ENCODE data around the gene ALOX12B.
"Not testable (repeated sequence)": the region's sequence is repeated elsewhere in the genome, so short reads cannot be mapped to it uniquely, and the experiment has no call there.

The ALOX12B gene

DNA sequence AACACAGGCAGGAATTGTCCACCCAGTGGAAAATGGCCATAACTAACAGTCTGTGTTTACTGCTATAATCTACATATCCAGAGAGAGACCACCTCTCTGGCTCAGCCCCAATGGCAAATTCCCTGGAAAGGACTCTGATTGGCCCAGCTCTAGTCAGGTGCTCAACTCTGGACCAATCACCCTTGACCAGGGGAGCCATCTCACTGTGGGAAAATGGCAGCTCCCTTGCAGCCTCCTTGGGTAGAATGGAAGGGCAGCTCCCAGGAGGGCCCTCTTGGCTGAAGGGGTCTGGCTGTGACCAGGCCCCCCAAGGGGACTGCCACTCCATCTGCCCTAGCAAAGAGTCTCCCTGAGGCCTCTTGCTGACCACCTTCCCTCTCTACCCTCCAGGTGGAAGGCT, 45.5 kb downstream of the ALOX12B start:
- DNase-seq: no peak

DNA sequence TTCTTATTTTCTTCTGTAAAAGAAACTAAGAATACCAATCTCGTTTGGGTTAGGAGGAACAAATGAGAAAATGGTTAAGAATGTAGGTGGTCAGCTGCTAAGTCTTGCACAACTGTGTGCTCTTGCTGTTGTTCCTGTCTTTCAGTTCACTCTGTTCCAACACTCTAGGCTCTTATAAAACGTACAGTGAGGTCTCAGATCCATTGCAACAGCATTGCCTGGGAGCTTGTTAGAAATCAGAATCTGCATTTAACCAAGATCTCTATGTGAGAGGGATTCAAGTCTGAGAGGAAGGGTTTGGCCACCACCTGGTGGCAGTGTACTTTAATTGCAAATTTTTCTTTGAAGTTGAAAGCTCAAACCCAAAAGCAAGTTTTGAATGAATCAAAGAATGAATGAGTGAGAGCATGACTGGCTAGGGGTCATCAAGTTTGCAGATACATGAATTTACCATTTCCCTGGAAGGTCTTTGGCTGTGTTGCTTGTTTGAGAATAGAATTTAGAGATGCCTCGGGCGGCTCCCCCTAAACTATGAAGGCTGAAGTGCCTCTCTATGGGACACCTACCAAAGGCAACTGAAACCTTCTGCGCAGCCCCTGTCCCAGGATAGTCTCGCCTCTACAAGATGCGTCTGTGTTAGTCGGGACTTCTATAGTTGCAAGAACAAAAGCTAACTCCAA, 46.1 kb downstream of the ALOX12B start:
- no peak for DNase-seq

DNA sequence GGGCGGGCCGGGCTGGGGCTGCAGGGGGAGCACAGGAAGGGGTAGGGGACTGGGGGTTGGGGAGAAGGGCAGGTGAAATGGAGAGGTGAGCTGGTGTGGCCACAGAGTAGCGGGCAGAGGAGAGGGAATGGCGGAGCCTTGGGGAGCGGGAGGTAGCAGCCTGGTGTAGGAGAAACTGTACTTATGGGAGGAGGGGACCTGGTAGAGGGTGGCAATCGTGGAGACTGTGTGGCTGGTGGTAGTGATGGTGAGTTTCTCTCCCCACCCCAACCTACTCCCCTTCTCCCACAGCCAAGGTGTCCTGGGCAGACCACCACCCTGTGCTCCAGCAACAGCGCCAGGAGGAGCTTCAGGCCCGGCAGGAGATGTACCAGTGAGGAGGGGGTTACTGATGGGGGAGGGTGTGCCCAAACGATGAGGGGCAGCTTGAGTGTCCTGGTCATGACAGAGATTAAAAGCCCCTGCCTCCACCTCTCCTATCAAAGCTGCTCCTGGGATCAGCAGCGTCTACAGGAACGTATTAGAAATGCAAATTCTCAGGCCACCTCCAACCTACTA, 47.8 kb downstream of the ALOX12B start:
- DNase-seq: no peak

DNA sequence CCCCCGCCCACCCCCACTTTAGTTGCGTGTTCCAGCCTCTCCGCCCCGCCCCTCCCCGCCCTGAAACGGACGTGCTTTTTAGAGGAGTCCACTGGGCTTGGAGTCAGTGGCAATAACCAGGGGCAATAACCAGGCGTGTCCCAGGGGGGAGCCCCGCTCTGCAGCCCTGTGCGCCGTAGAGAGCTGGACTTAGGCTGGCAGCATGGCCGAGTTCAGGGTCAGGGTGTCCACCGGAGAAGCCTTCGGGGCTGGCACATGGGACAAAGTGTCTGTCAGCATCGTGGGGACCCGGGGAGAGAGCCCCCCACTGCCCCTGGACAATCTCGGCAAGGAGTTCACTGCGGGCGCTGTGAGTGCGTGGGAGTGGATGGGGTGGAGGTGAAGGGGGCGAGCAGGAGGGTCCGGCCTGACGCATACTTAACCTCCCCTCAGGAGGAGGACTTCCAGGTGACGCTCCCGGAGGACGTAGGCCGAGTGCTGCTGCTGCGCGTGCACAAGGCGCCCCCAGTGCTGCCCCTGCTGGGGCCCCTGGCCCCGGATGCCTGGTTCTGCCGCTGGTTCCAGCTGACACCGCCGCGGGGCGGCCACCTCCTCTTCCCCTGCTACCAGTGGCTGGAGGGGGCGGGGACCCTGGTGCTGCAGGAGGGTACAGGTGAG, 48.4 kb downstream of the ALOX12B start, which contains the start of gene ALOX15B:
Gene ALOX15B, plus strand, starts transcription at position 106 of the 657 bp plus-strand sequence. Its CDS starts 97 bp downstream, at position 203.
- no peak for DNase-seq

DNA sequence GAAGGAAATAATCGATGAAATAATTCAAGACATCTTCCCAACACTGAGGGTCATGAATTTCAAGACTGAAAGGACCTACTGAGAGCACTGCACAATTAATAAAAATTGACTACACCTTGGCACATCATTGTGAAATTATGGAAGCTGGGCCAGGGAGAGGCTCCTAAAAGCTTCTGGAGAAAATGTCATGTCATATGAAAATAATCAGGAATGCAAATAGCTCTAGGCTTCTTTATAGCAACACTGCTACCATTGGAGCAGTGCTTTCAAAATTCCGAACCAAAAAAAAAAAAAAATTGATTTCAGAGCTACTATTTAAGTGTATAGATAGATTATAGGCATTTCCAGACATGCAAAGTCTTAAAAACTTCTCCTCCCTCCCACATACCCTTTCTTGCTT, 55.1 kb downstream of the ALOX12B start:
- no peak for DNase-seq

DNA sequence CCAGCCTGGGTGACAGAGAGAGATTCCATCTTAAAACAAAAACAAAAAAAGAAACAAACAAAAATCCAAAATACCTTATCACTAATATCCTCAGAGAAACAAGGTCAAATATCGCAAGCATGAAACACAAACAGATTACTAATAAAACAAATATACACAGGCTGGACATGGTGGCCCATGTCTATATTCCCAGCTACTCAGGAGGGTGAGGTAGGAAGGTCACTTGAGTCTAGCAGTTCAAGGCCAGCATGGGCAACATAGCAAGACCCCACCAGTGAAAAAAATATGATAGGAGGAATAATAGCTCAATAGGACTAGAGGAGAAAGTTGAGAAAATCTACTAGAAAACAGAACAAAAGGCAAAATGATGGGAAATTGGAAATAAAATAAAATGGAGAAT, 55.6 kb downstream of the ALOX12B start:
- DNase-seq: no peak

DNA sequence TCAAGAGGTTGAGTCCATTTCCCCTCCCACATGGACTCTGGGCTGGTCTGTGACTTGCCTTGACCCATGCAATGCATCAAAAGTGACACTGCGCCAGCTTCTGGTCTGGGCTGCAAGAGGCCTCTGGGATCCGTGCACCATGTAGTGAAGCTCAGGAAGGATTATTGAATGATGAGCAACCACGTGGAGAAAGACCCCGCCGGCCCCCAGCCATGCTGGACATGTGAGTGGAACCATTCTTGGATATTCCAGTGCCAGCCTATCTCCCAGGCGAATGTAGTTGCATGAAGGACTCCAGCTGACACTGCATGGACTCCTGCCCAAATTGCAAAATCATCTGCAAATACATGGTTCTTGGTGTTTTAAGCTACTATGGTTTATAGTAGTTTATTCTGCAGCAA, 56.3 kb downstream of the ALOX12B start:
- DNase-seq: no peak

DNA sequence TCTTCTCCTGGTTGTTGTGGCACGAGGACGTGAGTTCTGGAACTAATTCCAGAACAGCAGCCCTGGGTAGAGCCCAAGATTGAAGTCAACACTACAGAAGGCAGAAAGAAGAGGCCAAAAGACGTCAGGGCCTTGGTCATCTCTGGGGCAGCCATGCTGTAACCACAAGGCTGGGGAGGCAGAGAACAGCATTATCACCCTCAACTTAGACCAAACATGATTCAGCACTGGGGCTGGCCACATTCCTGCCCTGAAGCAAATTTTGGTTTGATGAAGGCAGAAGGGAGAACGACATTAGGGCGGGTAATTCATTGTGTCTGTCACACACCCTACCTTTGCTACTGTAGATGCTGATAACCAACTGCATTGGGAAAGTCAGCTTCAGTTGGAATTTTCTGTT, 58.4 kb downstream of the ALOX12B start:
- no peak for DNase-seq

DNA sequence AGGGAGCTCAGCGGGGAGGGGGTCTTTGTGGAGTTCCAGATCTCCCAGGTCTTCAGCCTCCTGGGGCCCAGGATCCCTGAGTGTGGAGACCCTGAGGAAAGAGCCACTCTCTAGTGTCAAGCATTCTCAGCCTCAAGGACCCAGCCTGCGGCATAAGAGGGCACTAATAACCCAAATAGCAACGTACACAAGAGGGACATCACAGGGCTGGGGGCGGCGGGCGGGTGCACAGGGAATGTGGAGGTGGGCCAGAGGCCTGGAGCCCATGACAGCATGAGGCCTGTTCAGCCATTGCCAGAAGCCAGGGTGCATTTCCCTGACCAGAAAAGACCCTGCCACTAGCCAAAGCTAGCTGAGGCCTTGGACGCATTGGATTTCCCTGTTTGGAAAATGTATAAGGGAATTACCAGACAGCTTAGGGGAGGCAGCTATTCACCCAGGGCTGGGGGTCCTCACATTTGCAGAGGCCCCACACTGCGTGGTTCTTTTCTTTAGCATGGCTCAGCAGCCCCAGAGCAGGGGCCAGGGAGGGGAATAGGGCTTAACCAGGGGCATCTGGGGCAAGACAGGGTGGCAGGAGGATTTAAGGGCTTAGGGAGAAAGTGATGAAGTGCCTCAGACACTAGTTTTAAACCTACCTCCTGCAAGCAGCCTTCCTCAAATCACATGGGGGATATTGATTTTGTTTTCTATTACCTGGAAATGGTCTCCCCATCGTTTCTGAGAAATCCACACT, 62.2 kb downstream of the ALOX12B start:
- DNase-seq: no peak

DNA sequence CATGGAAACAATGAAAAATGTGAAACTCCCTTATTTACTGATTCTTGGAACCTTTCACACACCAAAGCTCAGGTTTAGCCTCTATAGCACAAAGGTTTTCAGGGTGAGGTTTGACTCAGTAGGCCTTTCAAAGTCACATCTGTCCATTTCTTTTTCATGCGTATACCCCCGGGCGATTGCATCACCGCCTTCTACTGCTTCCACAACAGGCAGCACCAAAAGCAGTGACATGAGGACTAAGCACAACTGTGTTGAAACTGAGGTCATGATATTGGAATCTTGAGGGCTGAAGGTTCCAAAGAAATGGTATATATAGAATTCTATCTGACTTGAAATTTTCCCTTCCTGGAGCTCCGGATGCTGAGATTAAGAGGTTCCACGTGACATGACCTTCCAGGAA, 63.4 kb downstream of the ALOX12B start:
- not testable (repeated sequence) for DNase-seq

Data from NCI-H510A (cell line).